Measurements from ENCODE around the gene GNA14. TPM values are rescaled to one million over a fixed set of nuclear protein-coding genes. Genes with fewer than 3 reads are reported as not detected.

GNA14 gene
- total RNA-seq, 1 experiment from 2014 or later: 0.15 TPM

GRCh38 chr9:77605449-77606220 lies 42.5 kb downstream of the GNA14 start:
- no TSS peak for BruUV-seq (replicated peaks)
- Histone ChIP-seq H3K9me3 (ENCODE audit: control insufficient read depth, insufficient read depth, low read depth, low read length) (no peaks in the 10 kb centered on the region), H3K4me3 (ENCODE audit: low read depth in 2 of 2, low read length in 2 of 2) (no peak overlapping the region), H3K4me1 (ENCODE audit: control insufficient read depth, insufficient read depth, low read length) (no peaks in the 10 kb centered on the region), H3K36me3 (ENCODE audit: control insufficient read depth, insufficient read depth, low read length) (no peaks in the 10 kb centered on the region), H3K27ac (ENCODE audit: low read length) (no peak overlapping the region), H3K27me3 (ENCODE audit: control insufficient read depth, insufficient read depth, low read length) (no peaks in the 10 kb centered on the region)
- intact Hi-C loops (cut with micrococcal nuclease; ENCODE audit: unreplicated experiment) (no loop called here), in situ Hi-C loops (cut with HindIII; ENCODE audit: low pct_unique_long_range_greater_than_20kb, low sequenced_read_pairs) (no loop called here)
- TF ChIP-seq SIN3A (IDR thresholded peaks at IDR 0.05; ENCODE audit: borderline replicate concordance, insufficient read depth, low read depth, low read length) (no peak), TCF7L2 (IDR thresholded peaks at IDR 0.05; ENCODE audit: low read depth, low read length) (no peak), REST (IDR thresholded peaks at IDR 0.05; ENCODE audit: insufficient read depth in 1 of 2, low read depth in 2 of 2, low read length in 1 of 2) (no peak), POLR2AphosphoS5 (IDR thresholded peaks at IDR 0.05; ENCODE audit: low read depth, low read length) (no peak), CTCF (IDR thresholded peaks at IDR 0.05) (no peak)
- DNase-seq (ENCODE audit: low read depth, low spot score): no peak
- no peak for ATAC-seq
- ChIA-PET CTCF (no interaction called here), POLR2A (no interaction called here)

- in situ Hi-C loops (cut with HindIII; ENCODE audit: low pct_unique_long_range_greater_than_20kb, low sequenced_read_pairs) (no loop called here), intact Hi-C loops (cut with micrococcal nuclease; ENCODE audit: unreplicated experiment) (no loop called here)
- Histone ChIP-seq H3K4me1 (ENCODE audit: control insufficient read depth, insufficient read depth, low read length) (no peaks in the 10 kb centered on the region), H3K4me3 (ENCODE audit: low read depth in 2 of 2, low read length in 2 of 2) (no peak overlapping the region), H3K27ac (ENCODE audit: low read length) (no peak overlapping the region), H3K27me3 (ENCODE audit: control insufficient read depth, insufficient read depth, low read length) (no peaks in the 10 kb centered on the region), H3K36me3 (ENCODE audit: control insufficient read depth, insufficient read depth, low read length) (no peaks in the 10 kb centered on the region), H3K9me3 (ENCODE audit: control insufficient read depth, insufficient read depth, low read depth, low read length) (no peaks in the 10 kb centered on the region)
- no peak for DNase-seq (ENCODE audit: low read depth, low spot score)
- no peak for TF ChIP-seq REST (IDR thresholded peaks at IDR 0.05; ENCODE audit: insufficient read depth in 1 of 2, low read depth in 2 of 2, low read length in 1 of 2)
- POLR2A ChIA-PET: no interaction called here
- BruUV-seq (replicated peaks): no TSS peak
- CTCF ChIA-PET: no interaction called here
- no peak for ATAC-seq
These were observed 43.8 kb downstream of the GNA14 start for GRCh38 chr9:77604316-77604715.

Measured in Panc1 (cell line).